Measurements from ENCODE around the gene PRKCB.

GRCh38 chr16:24218299-24218698, 382.5 kb downstream of the PRKCB start:
- no peak for TF ChIP-seq CTCF (IDR thresholded peaks at IDR 0.05)
- TF ChIP-seq POLR2A (IDR thresholded peaks at IDR 0.05): no peak
- no peak for TF ChIP-seq EP300 (IDR thresholded peaks at IDR 0.05)
- TF ChIP-seq POLR2AphosphoS5 (IDR thresholded peaks at IDR 0.05): no peak
